Measurements from ENCODE around the gene KLC3. TPM values are rescaled to one million over a fixed set of nuclear protein-coding genes. Genes with fewer than 3 reads are reported as not detected.

KLC3 gene
- total RNA-seq, 2 experiments from 2014 or later = not detected

GRCh38 chr19:45355910-45356309 is 15.4 kb downstream of the KLC3 start:
- no peak for DNase-seq
- no peak overlapping the region for H3K4me3 Mint-ChIP-seq
- ChIA-PET CTCF (no interaction called here), POLR2A (no interaction called here)
- peaks cover 21% of the 10 kb centered on the region for H3K36me3 Mint-ChIP-seq (ENCODE audit: low read depth)
- no peaks in the 10 kb centered on the region for H3K9me3 Mint-ChIP-seq
- peaks cover 2% of the 10 kb centered on the region for H3K4me1 Mint-ChIP-seq
- no peaks in the 10 kb centered on the region for H3K27me3 Mint-ChIP-seq
- H3K27ac Mint-ChIP-seq = no peak overlapping the region

- ChIA-PET CTCF (no interaction called here), POLR2A (no interaction called here)
- DNase-seq = no peak
- Mint-ChIP-seq H3K27me3 (no peaks in the 10 kb centered on the region), H3K27ac (no peak overlapping the region), H3K36me3 (ENCODE audit: low read depth) (peaks cover 28% of the 10 kb centered on the region), H3K4me1 (peaks cover 2% of the 10 kb centered on the region), H3K4me3 (no peak overlapping the region), H3K9me3 (no peaks in the 10 kb centered on the region)
Measured at GRCh38 chr19:45356760-45357444, 16.4 kb downstream of the KLC3 start.

GRCh38 chr19:45357445-45357783 is 16.9 kb downstream of the KLC3 start:
- H3K4me1 Mint-ChIP-seq = peaks cover 2% of the 10 kb centered on the region
- peaks cover 28% of the 10 kb centered on the region for H3K36me3 Mint-ChIP-seq (ENCODE audit: low read depth)
- DNase-seq = no peak
- H3K9me3 Mint-ChIP-seq = no peaks in the 10 kb centered on the region
- ChIA-PET CTCF (no interaction called here), POLR2A (no interaction called here)
- H3K27ac Mint-ChIP-seq = no peak overlapping the region
- H3K27me3 Mint-ChIP-seq = no peaks in the 10 kb centered on the region
- H3K4me3 Mint-ChIP-seq = no peak overlapping the region

GRCh38 chr19:45358213-45358792 is 17.8 kb downstream of the KLC3 start:
- ChIA-PET POLR2A (no interaction called here), CTCF (no interaction called here)
- peaks cover 28% of the 10 kb centered on the region for H3K36me3 Mint-ChIP-seq (ENCODE audit: low read depth)
- no peaks in the 10 kb centered on the region for H3K27me3 Mint-ChIP-seq
- H3K9me3 Mint-ChIP-seq = no peaks in the 10 kb centered on the region
- H3K27ac Mint-ChIP-seq = no peak overlapping the region
- H3K4me1 Mint-ChIP-seq = peaks cover 2% of the 10 kb centered on the region
- H3K4me3 Mint-ChIP-seq = no peak overlapping the region
- DNase-seq = no peak

GRCh38 chr19:45361608-45362007 is 21.1 kb downstream of the KLC3 start:
- peaks cover 13% of the 10 kb centered on the region for H3K36me3 Mint-ChIP-seq (ENCODE audit: low read depth)
- H3K4me1 Mint-ChIP-seq = peaks cover 2% of the 10 kb centered on the region
- no peaks in the 10 kb centered on the region for H3K27me3 Mint-ChIP-seq

GRCh38 chr19:45362291-45362690 is 21.7 kb downstream of the KLC3 start:
- POLR2A ChIA-PET = no interaction called here
- no peak overlapping the region for H3K27ac Mint-ChIP-seq
- no peak overlapping the region for H3K4me3 Mint-ChIP-seq
- no peaks in the 10 kb centered on the region for H3K9me3 Mint-ChIP-seq
- H3K27me3 Mint-ChIP-seq = no peaks in the 10 kb centered on the region
- CTCF ChIA-PET = no interaction called here
- no peak for DNase-seq
- H3K4me1 Mint-ChIP-seq = peaks cover 2% of the 10 kb centered on the region
- peaks cover 11% of the 10 kb centered on the region for H3K36me3 Mint-ChIP-seq (ENCODE audit: low read depth)

More at GRCh38 chr19:45361608-45362007, 21.1 kb downstream of the KLC3 start:
- ChIA-PET POLR2A (no interaction called here), CTCF (no interaction called here)
- H3K27ac Mint-ChIP-seq = no peak overlapping the region
- no peak for DNase-seq
- H3K9me3 Mint-ChIP-seq = no peaks in the 10 kb centered on the region
- H3K4me3 Mint-ChIP-seq = no peak overlapping the region

- no peak overlapping the region for H3K27ac Mint-ChIP-seq
- H3K4me3 Mint-ChIP-seq = no peak overlapping the region
- DNase-seq = no peak
- ChIA-PET POLR2A (no interaction called here), CTCF (no interaction called here)
- no peaks in the 10 kb centered on the region for H3K27me3 Mint-ChIP-seq
- H3K4me1 Mint-ChIP-seq = peaks cover 6% of the 10 kb centered on the region
- no peaks in the 10 kb centered on the region for H3K9me3 Mint-ChIP-seq
- peaks cover 7% of the 10 kb centered on the region for H3K36me3 Mint-ChIP-seq (ENCODE audit: low read depth)
Measured at GRCh38 chr19:45363861-45364459, 23.4 kb downstream of the KLC3 start.

GRCh38 chr19:45364696-45365095 is 24.1 kb downstream of the KLC3 start:
- ChIA-PET POLR2A (no interaction called here), CTCF (no interaction called here)
- Mint-ChIP-seq H3K27ac (no peak overlapping the region), H3K4me1 (peaks cover 8% of the 10 kb centered on the region), H3K36me3 (ENCODE audit: low read depth) (peaks cover 7% of the 10 kb centered on the region), H3K4me3 (no peak overlapping the region), H3K9me3 (no peaks in the 10 kb centered on the region), H3K27me3 (no peaks in the 10 kb centered on the region)
- no peak for DNase-seq

- ChIA-PET CTCF (interaction anchor here (0.6 kb wide), 1 partner anchor 33 kb away, joined by 3 read pairs; no protein-coding TSS in a partner anchor), POLR2A (no interaction called here)
- Mint-ChIP-seq H3K36me3 (ENCODE audit: low read depth) (no peaks in the 10 kb centered on the region), H3K9me3 (no peaks in the 10 kb centered on the region), H3K4me1 (peaks cover 18% of the 10 kb centered on the region), H3K4me3 (no peak overlapping the region), H3K27ac (no peak overlapping the region), H3K27me3 (no peaks in the 10 kb centered on the region)
- DNase-seq = no peak
Measured at GRCh38 chr19:45368127-45368526, 27.6 kb downstream of the KLC3 start.

GRCh38 chr19:45368737-45369340 is 28.3 kb downstream of the KLC3 start:
- H3K4me3 Mint-ChIP-seq = peak overlapping the region; percentile 44
- H3K9me3 Mint-ChIP-seq = no peaks in the 10 kb centered on the region
- no peaks in the 10 kb centered on the region for H3K36me3 Mint-ChIP-seq (ENCODE audit: low read depth)
- POLR2A ChIA-PET = no interaction called here
- H3K27ac Mint-ChIP-seq = no peak overlapping the region
- no peak for DNase-seq
- no peaks in the 10 kb centered on the region for H3K27me3 Mint-ChIP-seq
- H3K4me1 Mint-ChIP-seq = peaks cover 18% of the 10 kb centered on the region
- CTCF ChIA-PET = no interaction called here

- Mint-ChIP-seq H3K9me3 (no peaks in the 10 kb centered on the region), H3K4me3 (peak within 1 kb of the TSS; percentile 89), H3K27ac (peak within 1 kb of the TSS; percentile 97), H3K4me1 (peaks cover 18% of the 10 kb centered on the region), H3K27me3 (no peaks in the 10 kb centered on the region), H3K36me3 (ENCODE audit: low read depth) (no peaks in the 10 kb centered on the region)
- ChIA-PET CTCF (interaction anchor here (0.9 to 1.5 kb wide), 6 partner anchors 32 to 322 kb away, joined by 3 to 5 read pairs (median 3); partner anchors contain the start of genes PPP1R13L and QPCTL), POLR2A (interaction anchor here (0.7 to 1.1 kb wide), 4 partner anchors 14 to 480 kb away, joined by 3 to 4 read pairs (median 3); no protein-coding TSS in a partner anchor)
- peak; percentile 100 for DNase-seq
Measured at GRCh38 chr19:45370410-45371204, 30.1 kb downstream of the KLC3 start, which contains the start of gene ERCC2. Gene ERCC2, minus strand, starts transcription at chr19:45370573. Its CDS starts 33 bp downstream, at chr19:45370540.

- H3K4me1 Mint-ChIP-seq = peaks cover 5% of the 10 kb centered on the region
- CTCF ChIA-PET = interaction anchor here (0.7 kb wide), 1 partner anchor 47 kb away, joined by 3 read pairs; no protein-coding TSS in a partner anchor
- POLR2A ChIA-PET = interaction anchor here (0.6 kb wide), 1 partner anchor 222 kb away, joined by 4 read pairs; no protein-coding TSS in a partner anchor
- DNase-seq = no peak
- no peak overlapping the region for H3K4me3 Mint-ChIP-seq
- no peaks in the 10 kb centered on the region for H3K36me3 Mint-ChIP-seq (ENCODE audit: low read depth)
- H3K27me3 Mint-ChIP-seq = no peaks in the 10 kb centered on the region
- H3K9me3 Mint-ChIP-seq = no peaks in the 10 kb centered on the region
- H3K27ac Mint-ChIP-seq = no peak overlapping the region
Measured at GRCh38 chr19:45376045-45376724, 35.6 kb downstream of the KLC3 start.
